ENCODE measurements around the gene PCLAF.

- TF ChIP-seq CBX3 (IDR thresholded peaks at IDR 0.05; ENCODE audit: low read depth) (no peak), POLR2A (IDR thresholded peaks at IDR 0.05; ENCODE audit: borderline replicate concordance, extremely low read depth, insufficient read depth, insufficient read length) (no peak), CTCF (IDR thresholded peaks at IDR 0.05 in 2 of 3, conservative IDR thresholded peaks at IDR 0.05 in 1 of 3; ENCODE audit: borderline replicate concordance in 1 of 3, insufficient read depth in 1 of 3, low read depth in 2 of 3, low read length in 2 of 3) (no peak), RAD21 (IDR thresholded peaks at IDR 0.05; ENCODE audit: low read depth) (no peak), EZH2 (IDR thresholded peaks at IDR 0.05) (no peak), JUND (IDR thresholded peaks at IDR 0.05) (no peak)
Measured at GRCh38 chr15:64340355-64340754, 40.9 kb downstream of the PCLAF start.
